Measurements from ENCODE around the gene ADARB1. TPM values are rescaled to one million over a fixed set of nuclear protein-coding genes. Genes with fewer than 3 reads are reported as not detected.

ADARB1 gene
- total and polyA plus RNA-seq, 12 donors = 7.2 to 21.6 (median 16.1) TPM

GRCh38 chr21:45042664-45043161, 31.7 kb upstream of the ADARB1 start:
- H3K36me3 ChIP-seq (replicated peaks in 1 of 2) = no peaks in the 10 kb centered on the region
- H3K4me3 ChIP-seq = no peak overlapping the region
- no peaks in the 10 kb centered on the region for H3K27me3 ChIP-seq
- DNase-seq = no peak
- peaks cover 0 to 29% of the 10 kb centered on the region in 2 donors for H3K4me1 ChIP-seq (replicated peaks in 1 of 2)
- 75 to 89% (median 82%) methylated on average over 1 to 15 of the region's 15 CpGs for WGBS, 4 donors
- intact Hi-C loops (cut with DNase I) = no loop called here
- no peaks in the 10 kb centered on the region for H3K9me3 ChIP-seq (replicated peaks in 1 of 3)
- no peak for TF ChIP-seq CTCF (IDR thresholded peaks at IDR 0.05)
- no peak for TF ChIP-seq POLR2A (IDR thresholded peaks at IDR 0.05)
- H3K27ac ChIP-seq = no peak overlapping the region

- peaks cover 0 to 29% of the 10 kb centered on the region in 2 donors for H3K4me1 ChIP-seq (replicated peaks in 1 of 2)
- no peak for TF ChIP-seq CTCF (IDR thresholded peaks at IDR 0.05)
- no peak for TF ChIP-seq POLR2A (IDR thresholded peaks at IDR 0.05)
Measured at GRCh38 chr21:45043541-45044020, 30.8 kb upstream of the ADARB1 start.

GRCh38 chr21:45045481-45045880, 28.9 kb upstream of the ADARB1 start:
- TF ChIP-seq CTCF (IDR thresholded peaks at IDR 0.05) (no peak), POLR2A (IDR thresholded peaks at IDR 0.05) (no peak)
- H3K36me3 ChIP-seq (replicated peaks in 1 of 2) = no peaks in the 10 kb centered on the region
- H3K27me3 ChIP-seq = no peaks in the 10 kb centered on the region
- no peak overlapping the region for H3K27ac ChIP-seq
- no peak for DNase-seq
- peaks cover 0 to 14% of the 10 kb centered on the region in 2 donors for H3K4me1 ChIP-seq (replicated peaks in 1 of 2)
- intact Hi-C loops (cut with DNase I) = no loop called here
- no peak overlapping the region for H3K4me3 ChIP-seq
- WGBS, 4 donors = 64 to 77% (median 71%) methylated on average over 5 of the region's 5 CpGs
- no peaks in the 10 kb centered on the region for H3K9me3 ChIP-seq (replicated peaks in 1 of 3)

More at GRCh38 chr21:45043541-45044020, 30.8 kb upstream of the ADARB1 start:
- no peaks in the 10 kb centered on the region for H3K36me3 ChIP-seq (replicated peaks in 1 of 2)
- no peak overlapping the region for H3K4me3 ChIP-seq
- no peak for DNase-seq
- no peaks in the 10 kb centered on the region for H3K27me3 ChIP-seq
- intact Hi-C loops (cut with DNase I) = no loop called here
- no peak overlapping the region for H3K27ac ChIP-seq
- 83 to 91% (median 88%) methylated on average over 15 to 22 of the region's 22 CpGs for WGBS, 4 donors
- no peaks in the 10 kb centered on the region for H3K9me3 ChIP-seq (replicated peaks in 1 of 3)

GRCh38 chr21:45047257-45047656, 27.1 kb upstream of the ADARB1 start:
- Histone ChIP-seq H3K4me3 (no peak overlapping the region), H3K36me3 (replicated peaks in 1 of 2) (no peaks in the 10 kb centered on the region), H3K27me3 (no peaks in the 10 kb centered on the region), H3K4me1 (replicated peaks in 1 of 2) (no peaks in the 10 kb centered on the region), H3K9me3 (replicated peaks in 1 of 3) (no peaks in the 10 kb centered on the region), H3K27ac (no peak overlapping the region)
- intact Hi-C loops (cut with DNase I) = no loop called here
- no peak for DNase-seq
- TF ChIP-seq CTCF (IDR thresholded peaks at IDR 0.05) (no peak), POLR2A (IDR thresholded peaks at IDR 0.05) (no peak)
- 60 to 82% (median 67%) methylated on average over 1 of the region's 1 CpG for WGBS, 4 donors
